GM18520 (cell line): ENCODE measurements around the gene MDFI.

Source experiments
- ATAC-seq: cut with Tn5 transposase; IDR thresholded peaks from one replicate; pipeline ENCODE4 v1.9.1; 2021; ENCODE audit not compliant: unreplicated experiment

The MDFI gene

GRCh38 chr6:41649596-41649995, 11.3 kb downstream of the MDFI start:
- ATAC-seq = no peak

- no peak for ATAC-seq
These were observed 11.9 kb downstream of the MDFI start for GRCh38 chr6:41650120-41650519.

GRCh38 chr6:41651246-41651961, 13.1 kb downstream of the MDFI start:
- ATAC-seq = no peak

GRCh38 chr6:41651962-41652657, 13.8 kb downstream of the MDFI start:
- ATAC-seq = no peak

- ATAC-seq = no peak
These were observed 14.8 kb downstream of the MDFI start for GRCh38 chr6:41652866-41653652.

DNA sequence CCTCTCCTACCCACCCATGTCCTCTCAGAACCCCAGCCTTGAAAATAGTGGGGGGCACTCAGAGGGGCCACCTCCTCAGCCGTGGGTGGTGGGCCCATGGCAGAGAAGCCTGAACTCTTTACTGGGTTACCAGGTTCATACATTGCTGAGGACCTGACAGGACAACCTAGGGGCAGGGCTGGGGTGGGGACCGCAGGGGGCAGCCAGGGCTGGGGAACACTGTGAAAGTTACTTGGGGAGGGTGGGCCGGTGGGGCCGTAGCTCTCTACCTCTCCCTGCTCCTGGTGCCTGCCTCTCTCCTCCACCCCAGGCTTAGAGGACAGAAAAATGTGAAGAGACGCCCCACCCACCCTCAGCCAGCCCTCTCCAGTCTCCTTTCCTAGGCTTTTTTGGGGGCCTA, 15.4 kb downstream of the MDFI start:
- ATAC-seq = no peak

- ATAC-seq = no peak
These were observed 16.0 kb downstream of the MDFI start for GRCh38 chr6:41654151-41654697.

DNA sequence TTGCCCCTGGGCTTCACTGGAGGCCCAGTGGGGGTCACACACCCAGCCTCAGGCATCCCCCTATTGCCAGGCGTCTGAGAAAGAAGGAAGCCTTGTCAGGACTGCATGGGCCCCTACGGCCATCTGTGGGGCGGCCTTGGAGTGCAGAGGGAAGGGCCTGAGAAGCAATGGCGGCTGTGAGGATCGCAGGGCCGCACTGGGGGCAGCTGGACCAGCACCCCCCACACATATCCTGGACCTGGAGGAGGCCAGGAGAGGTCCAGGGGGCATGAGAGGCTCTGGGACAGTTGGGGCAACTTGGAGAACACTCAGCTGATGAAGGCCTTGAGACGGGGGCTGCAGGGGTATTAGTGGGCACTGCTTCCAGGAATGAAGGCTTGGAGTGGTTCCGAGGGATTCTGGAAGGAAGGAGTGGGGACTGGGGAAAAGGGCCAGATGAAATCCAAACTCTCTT, 16.5 kb downstream of the MDFI start:
- no peak for ATAC-seq

DNA sequence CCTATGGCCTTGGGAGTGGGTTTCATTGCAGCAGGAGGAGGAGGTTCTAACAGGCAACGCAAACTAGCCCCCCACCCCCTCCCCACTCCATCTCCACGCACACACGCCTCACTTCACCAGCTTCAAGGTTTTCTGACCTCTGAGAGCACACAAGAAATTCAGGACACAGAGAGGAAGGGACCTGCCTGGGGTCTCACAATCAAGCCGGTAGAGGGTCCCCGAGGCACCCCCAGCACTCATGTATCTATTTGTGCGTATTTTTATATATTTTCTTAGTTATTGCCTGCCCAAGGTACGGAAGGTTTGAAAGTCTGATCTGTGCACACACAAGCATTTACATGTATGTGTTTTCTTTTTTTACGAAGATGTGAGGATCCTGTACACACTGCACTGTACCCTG, 16.9 kb downstream of the MDFI start:
- ATAC-seq = no peak

DNA sequence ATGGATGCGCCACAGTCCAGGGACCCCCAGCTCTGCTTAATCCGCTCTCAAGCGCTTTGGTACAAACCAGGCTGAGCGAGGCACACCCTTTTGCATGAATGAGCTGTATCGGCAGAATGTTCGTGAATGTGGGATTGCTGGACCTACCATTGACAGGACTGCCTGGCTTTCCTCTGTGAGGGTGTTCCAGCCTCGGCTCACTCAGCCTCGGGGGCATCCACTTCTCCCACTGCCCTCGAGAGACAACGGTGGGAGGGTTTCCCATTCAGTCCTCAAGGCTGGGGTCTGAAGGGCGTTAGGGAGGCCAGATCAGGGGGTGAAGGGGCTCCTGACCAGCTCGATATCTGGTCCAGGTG, 17.4 kb downstream of the MDFI start:
- ATAC-seq = no peak

DNA sequence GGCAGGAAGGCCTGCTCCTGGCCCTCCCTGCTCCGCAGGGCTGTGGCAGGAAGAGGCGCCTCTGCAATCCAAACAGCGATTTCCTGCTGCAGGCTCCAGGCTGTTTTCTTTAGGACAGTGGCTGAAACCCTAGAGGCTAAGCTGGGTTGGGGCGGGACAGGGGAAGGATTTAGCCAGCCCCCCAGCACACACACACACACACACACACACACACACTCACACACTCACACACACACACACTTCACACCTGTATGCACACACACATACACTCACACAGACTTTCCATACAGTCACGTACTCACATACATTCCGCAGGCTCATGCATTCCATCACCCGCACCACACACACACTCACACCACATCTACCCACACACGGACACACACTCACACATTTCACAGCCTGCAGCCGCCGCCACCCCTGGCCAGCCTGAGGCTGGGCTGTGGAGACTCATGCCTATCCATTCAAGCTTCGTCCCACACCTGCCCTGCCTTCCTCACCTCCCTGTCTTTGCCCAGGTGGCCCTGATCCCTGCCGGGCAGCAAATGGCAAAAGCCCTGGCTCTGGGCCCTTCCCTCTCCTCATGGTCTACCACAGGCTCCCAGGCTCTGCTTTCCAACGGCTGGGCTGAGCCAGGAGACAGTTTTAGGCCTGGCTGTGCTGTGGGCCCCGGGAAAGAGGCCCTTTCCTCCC, 17.9 kb downstream of the MDFI start:
- no peak for ATAC-seq

GRCh38 chr6:41657131-41658094, 19.1 kb downstream of the MDFI start:
- ATAC-seq = no peak

- ATAC-seq = no peak
These were observed 20.4 kb downstream of the MDFI start for GRCh38 chr6:41658636-41659035.

DNA sequence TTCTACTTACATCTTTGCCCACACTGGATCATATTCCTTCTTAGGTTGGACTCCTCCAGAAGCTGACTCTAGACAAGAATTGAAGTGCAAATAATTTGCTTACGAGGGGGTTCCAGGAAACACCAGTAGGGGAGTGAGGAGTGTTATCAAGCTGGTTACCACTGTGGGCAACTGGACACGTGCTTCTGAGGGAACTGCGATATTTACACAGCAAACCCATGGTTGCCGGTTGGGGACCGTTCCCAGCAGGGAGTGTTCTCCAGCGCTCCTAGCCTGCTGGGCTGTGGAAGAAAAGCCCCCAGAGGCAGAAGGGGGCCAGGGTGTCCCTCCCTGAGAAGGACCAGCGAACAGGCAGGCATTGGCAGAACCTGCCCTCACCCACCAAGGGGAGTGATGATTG, 21.7 kb downstream of the MDFI start:
- ATAC-seq = no peak

DNA sequence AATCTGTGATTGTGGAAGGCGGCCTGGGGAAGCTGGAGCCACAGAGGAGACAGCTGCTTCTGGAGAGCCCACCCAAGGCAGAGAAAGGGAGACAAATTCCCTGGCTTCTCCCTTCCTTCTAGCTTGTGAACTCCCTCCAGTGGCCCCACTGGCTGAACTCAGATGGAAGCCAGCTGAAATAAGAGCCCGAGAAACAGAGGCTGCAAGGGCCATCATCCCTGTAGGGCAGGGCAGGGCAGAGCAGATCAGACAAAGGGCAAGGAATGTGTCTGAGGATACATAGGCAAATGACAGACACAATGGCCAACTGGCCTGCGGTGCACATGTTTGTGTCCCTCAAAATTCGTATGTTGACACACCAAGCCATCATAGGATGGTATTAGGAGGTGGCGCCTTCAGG, 25.3 kb downstream of the MDFI start:
- ATAC-seq = no peak

DNA sequence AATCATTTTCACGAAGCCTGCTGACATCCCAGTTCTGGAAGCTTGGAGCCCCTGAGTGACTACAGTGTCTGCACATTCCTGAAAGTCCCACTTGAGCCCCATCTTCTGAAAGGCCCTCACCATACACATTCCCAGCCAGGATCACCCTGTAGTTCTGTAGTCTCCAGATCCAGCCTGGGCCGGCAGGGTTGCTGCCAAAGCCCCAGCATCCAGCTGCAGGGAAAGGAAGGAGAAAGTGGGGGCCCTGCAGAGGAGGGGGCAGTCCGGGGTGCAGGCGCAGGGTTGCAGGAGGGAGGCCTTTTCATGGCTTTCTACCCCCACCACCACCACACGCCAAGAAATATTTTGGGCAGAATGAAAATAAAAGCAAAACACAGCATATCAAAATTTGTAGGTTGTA, 26.0 kb downstream of the MDFI start:
- ATAC-seq = no peak

- no peak for ATAC-seq
These were observed 28.9 kb downstream of the MDFI start for GRCh38 chr6:41667195-41667594.

DNA sequence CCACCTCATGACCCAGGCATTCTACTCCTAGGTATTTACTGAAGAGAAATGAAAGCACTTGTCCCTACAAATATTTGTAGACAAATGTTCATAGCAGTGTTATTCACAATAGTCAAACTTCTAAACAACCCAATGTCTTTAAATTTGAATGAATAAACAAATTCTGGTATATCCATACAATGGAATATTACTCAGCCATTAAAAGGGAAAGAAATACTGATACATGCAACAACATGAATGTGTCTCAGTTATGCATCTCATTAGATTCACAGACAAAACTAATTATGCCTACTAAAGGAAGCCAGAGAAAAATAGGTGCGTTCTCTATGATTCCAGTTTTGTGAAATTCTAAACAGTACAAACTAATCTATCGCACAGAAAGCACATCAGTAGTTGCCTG, 30.7 kb downstream of the MDFI start:
- no peak for ATAC-seq

DNA sequence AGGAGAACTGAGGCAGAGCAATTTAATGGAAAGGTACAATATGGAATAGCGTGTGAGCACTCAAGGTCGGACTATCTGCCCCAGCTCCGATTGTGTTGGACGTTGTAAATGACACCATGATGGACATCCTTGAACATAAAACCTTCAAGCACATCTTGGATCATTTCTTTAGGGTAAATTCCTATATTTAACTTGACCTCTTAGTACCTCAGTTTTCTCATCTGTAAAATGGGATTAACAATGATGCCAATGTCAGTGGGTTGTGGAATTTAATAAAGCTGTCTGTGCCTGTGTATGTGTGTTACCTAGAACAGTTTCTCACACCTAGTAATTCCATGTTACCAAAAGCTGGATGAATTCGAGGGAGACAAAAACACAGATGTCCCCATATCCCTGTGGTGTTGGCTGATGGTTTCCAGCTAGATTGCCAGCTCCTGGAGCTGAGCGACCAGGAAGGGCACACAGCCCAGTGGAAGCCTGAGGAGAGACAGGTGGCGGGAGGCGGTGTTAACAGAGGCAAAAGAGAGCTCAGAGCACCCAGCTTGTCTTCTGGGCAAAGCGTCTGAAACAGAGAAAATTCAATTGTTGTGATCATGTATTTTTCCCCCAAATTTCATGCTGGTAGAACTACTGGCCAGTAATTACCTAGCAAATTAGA, 32.6 kb downstream of the MDFI start:
- ATAC-seq = no peak
